ENCODE measurements around the gene USP10.

The USP10 gene

DNA sequence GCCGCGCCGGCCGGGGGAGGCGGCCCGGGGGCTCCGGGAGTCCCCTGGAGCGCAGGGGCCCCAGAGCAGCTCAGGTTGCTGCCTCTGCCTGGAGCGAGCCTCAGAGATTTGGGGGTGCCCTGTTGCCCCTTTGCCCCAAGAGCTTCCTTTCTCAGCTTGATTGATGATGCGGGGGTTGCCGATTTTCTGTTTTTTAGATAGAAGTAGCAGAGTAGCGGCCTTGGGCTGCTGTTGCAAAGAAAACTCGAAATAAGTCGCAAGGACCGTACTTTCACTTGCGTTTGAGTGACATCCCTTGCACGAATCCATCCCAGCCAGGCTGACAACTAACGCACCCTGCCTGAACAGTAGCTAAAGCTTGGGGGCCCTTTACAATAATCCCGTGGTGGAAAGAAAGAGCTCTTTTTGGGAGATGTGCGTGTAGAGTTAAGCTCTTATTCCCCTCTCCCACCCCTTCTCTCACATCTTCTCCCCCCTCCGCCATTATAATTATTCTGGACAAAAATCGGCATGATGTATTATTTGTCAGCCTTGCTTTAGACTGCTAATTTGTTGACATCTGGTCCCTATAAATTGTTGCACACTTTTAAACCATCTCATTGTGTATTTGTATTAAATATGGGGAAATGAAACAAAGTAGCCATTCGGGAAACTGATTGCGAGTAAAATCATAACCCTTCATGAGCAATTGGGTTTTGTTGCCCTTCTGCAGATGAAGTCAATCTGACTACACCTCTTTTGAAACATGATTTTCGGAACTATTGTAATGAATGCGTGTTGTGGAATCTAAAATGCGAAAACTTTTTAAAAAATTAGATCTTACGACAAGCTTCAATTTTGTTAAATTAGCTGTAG is 873 bp downstream of the USP10 start:
- ChIA-PET CTCF (interaction anchor here (1.0 to 6.1 kb wide), 6 partner anchors 11 to 78 kb away, joined by 3 to 63 read pairs (median 6); no protein-coding TSS in a partner anchor), POLR2A (no interaction called here)
- TF ChIP-seq CTCF (IDR thresholded peaks at IDR 0.05; ENCODE audit: insufficient read depth, low read length, missing control alignments): no peak
- H3K4me3 ChIP-seq (ENCODE audit: low read depth, low read length): peak overlapping the region; percentile 77
- DNase-seq (ENCODE audit: low read depth, low spot score): no peak

- no peak overlapping the region for H3K4me3 ChIP-seq (ENCODE audit: low read depth, low read length)
- CTCF ChIA-PET: interaction anchor here (0.6 to 6.1 kb wide), 12 partner anchors 10 to 81 kb away, joined by 3 to 63 read pairs (median 3); no protein-coding TSS in a partner anchor
- no peak for TF ChIP-seq CTCF (IDR thresholded peaks at IDR 0.05; ENCODE audit: insufficient read depth, low read length, missing control alignments)
- POLR2A ChIA-PET: no interaction called here
- DNase-seq (ENCODE audit: low read depth, low spot score): no peak
These were observed 3.9 kb downstream of the USP10 start for GRCh38 chr16:84703681-84704080.

GRCh38 chr16:84704253-84704652 is 4.5 kb downstream of the USP10 start:
- CTCF ChIA-PET: interaction anchor here (0.6 to 6.1 kb wide), 5 partner anchors 9 to 34 kb away, joined by 3 to 63 read pairs (median 16); no protein-coding TSS in a partner anchor
- no peak for DNase-seq (ENCODE audit: low read depth, low spot score)
- POLR2A ChIA-PET: no interaction called here

DNA sequence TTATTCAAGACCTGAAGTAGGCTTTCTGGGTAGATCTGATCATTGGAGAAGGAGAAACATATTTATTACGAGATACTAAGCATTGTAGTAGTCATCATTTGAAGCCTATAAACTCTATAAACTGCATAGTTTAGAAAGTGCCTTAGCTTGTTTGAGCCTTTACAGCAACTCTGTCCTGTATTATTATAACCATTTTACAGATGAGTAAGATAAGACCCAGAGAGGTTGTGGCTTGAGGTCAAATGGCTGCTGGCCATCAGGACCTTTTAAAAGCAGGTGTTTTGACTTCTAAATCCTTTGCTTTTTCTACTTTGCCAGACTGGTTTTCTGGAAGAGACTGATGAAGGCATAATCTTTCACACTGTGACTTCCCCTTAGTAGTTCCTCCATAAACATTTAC is 7.1 kb downstream of the USP10 start:
- no peak for TF ChIP-seq CTCF (IDR thresholded peaks at IDR 0.05; ENCODE audit: insufficient read depth, low read length, missing control alignments)
- no peak overlapping the region for H3K4me3 ChIP-seq (ENCODE audit: low read depth, low read length)
- ChIA-PET CTCF (interaction anchor here (1.1 to 1.6 kb wide), 2 partner anchors 18 to 35 kb away, joined by 4 to 5 read pairs; no protein-coding TSS in a partner anchor), POLR2A (no interaction called here)
- DNase-seq (ENCODE audit: low read depth, low spot score): no peak

More at GRCh38 chr16:84704253-84704652, 4.5 kb downstream of the USP10 start:
- TF ChIP-seq CTCF (IDR thresholded peaks at IDR 0.05; ENCODE audit: insufficient read depth, low read length, missing control alignments): no peak
- no peak overlapping the region for H3K4me3 ChIP-seq (ENCODE audit: low read depth, low read length)

GRCh38 chr16:84709609-84710008 is 9.8 kb downstream of the USP10 start:
- no peak for DNase-seq (ENCODE audit: low read depth, low spot score)
- ChIA-PET CTCF (interaction anchor here (1.6 to 34.5 kb wide), 3 partner anchors 9 to 39 kb away, joined by 4 to 665 read pairs (median 108); no protein-coding TSS in a partner anchor), POLR2A (no interaction called here)
- no peak overlapping the region for H3K4me3 ChIP-seq (ENCODE audit: low read depth, low read length)
- TF ChIP-seq CTCF (IDR thresholded peaks at IDR 0.05; ENCODE audit: insufficient read depth, low read length, missing control alignments): no peak

- POLR2A ChIA-PET: interaction anchor here (0.6 kb wide), 1 partner anchor 20 kb away, joined by 5 read pairs; no protein-coding TSS in a partner anchor
These were observed 10.9 kb downstream of the USP10 start for GRCh38 chr16:84710686-84711085.

More at GRCh38 chr16:84710686-84711085, 10.9 kb downstream of the USP10 start:
- no peak overlapping the region for H3K4me3 ChIP-seq (ENCODE audit: low read depth, low read length)
- CTCF ChIA-PET: interaction anchor here (1.2 to 34.5 kb wide), 5 partner anchors 8 to 40 kb away, joined by 4 to 665 read pairs (median 21); no protein-coding TSS in a partner anchor
- no peak for TF ChIP-seq CTCF (IDR thresholded peaks at IDR 0.05; ENCODE audit: insufficient read depth, low read length, missing control alignments)
- DNase-seq (ENCODE audit: low read depth, low spot score): no peak

All from AG04449 (cell line).